SK-MEL-5 (cell line): Measurements from ENCODE around the gene TNNI3. TPM values are rescaled to one million over a fixed set of nuclear protein-coding genes. Genes with fewer than 3 reads are reported as not detected.
"Not testable (repeated sequence)": the region's sequence is repeated elsewhere in the genome, so short reads cannot be mapped to it uniquely, and the experiment has no call there.

Experiments
- DNase-seq: peaks from one replicate; pipeline ENCODE4 v3.0.0-alpha.2; 2016; ENCODE audit warnings: low read depth, low spot score
- in situ Hi-C: cut with HindIII; loops from 2 replicates; pipeline ENCODE4 v1.10.0; 2016; ENCODE audit warnings: low sequenced_read_pairs, high pct_unique_total_duplicates, low pct_unique_long_range_greater_than_20kb
- total RNA-seq: library from RNA; depleted of rRNA; stranded (reverse); fragments of >200 nt; shearing (Covaris generic); gene quantifications from 2 replicates; pipeline ENCODE4 v1.2.3, GENCODE V29; 2014

The TNNI3 gene
- total RNA-seq, 1 experiment from 2014 or later = 1.6 TPM

- in situ Hi-C loops = no loop called here
- DNase-seq = no peak
Measured at GRCh38 chr19:55131421-55131820, 26.1 kb downstream of the TNNI3 start.

GRCh38 chr19:55119053-55119452, 38.5 kb downstream of the TNNI3 start:
- in situ Hi-C loops = no loop called here

GRCh38 chr19:55118401-55118991, 39.0 kb downstream of the TNNI3 start:
- DNase-seq = no peak
- in situ Hi-C loops = no loop called here

More at GRCh38 chr19:55119053-55119452, 38.5 kb downstream of the TNNI3 start:
- DNase-seq = no peak

- in situ Hi-C loops = no loop called here
- peak; percentile 98 for DNase-seq
Measured at GRCh38 chr19:55117663-55118391, 39.7 kb downstream of the TNNI3 start.

GRCh38 chr19:55116859-55117662, 40.5 kb downstream of the TNNI3 start, which contains the start of gene PPP1R12C:
Gene PPP1R12C, minus strand, starts transcription at chr19:55117637. Its CDS starts 94 bp downstream, at chr19:55117543.
- DNase-seq = no peak
- in situ Hi-C loops = no loop called here

- peak; percentile 31 for DNase-seq
- in situ Hi-C loops = no loop called here
Measured at GRCh38 chr19:55116232-55116858, 41.2 kb downstream of the TNNI3 start.

GRCh38 chr19:55115446-55116065, 42.0 kb downstream of the TNNI3 start:
- in situ Hi-C loops = no loop called here
- DNase-seq = no peak

GRCh38 chr19:55114566-55115145, 42.9 kb downstream of the TNNI3 start:
- in situ Hi-C loops = no loop called here
- DNase-seq = no peak

GRCh38 chr19:55113570-55114039, 43.9 kb downstream of the TNNI3 start:
- peak; percentile 18 for DNase-seq
- in situ Hi-C loops = no loop called here

GRCh38 chr19:55112777-55113569, 44.6 kb downstream of the TNNI3 start:
- in situ Hi-C loops = no loop called here
- DNase-seq = no peak

GRCh38 chr19:55112246-55112776, 45.2 kb downstream of the TNNI3 start:
- in situ Hi-C loops = no loop called here
- no peak for DNase-seq

GRCh38 chr19:55111238-55111831, 46.2 kb downstream of the TNNI3 start:
- in situ Hi-C loops = no loop called here
- DNase-seq = no peak

GRCh38 chr19:55109527-55110291, 47.8 kb downstream of the TNNI3 start:
- in situ Hi-C loops = no loop called here

GRCh38 chr19:55107252-55107651, 50.3 kb downstream of the TNNI3 start:
- DNase-seq, in situ Hi-C loops: not testable (repeated sequence)

More at GRCh38 chr19:55109527-55110291, 47.8 kb downstream of the TNNI3 start:
- DNase-seq = no peak

- in situ Hi-C loops = no loop called here
Measured at GRCh38 chr19:55106591-55106990, 50.9 kb downstream of the TNNI3 start.

More at GRCh38 chr19:55106591-55106990, 50.9 kb downstream of the TNNI3 start:
- DNase-seq = no peak
